MM.1S (cell line): ENCODE data around the gene ZNF891.

ENCODE experiments used
- DNase-seq: peaks from one replicate; pipeline ENCODE4 v3.0.0-alpha.2; 2015
- H2AFZ ChIP-seq: fragments of 300-600 bp; sonication (generic); 2 replicates; pipeline ENCODE4 v1.6.0; 2016; ENCODE audit warnings: antibody characterized with exemption, low read length
- H3F3A ChIP-seq: fragments of 300-600 bp; sonication (generic); 2 replicates; pipeline ENCODE4 v1.6.1; 2016; ENCODE audit warnings: mild to moderate bottlenecking, antibody characterized with exemption, low read length, moderate library complexity, mixed read lengths; ENCODE audit not compliant: insufficient read depth
- H3K27ac ChIP-seq: fragments of 300-600 bp; sonication (generic); 2 replicates; pipeline ENCODE4 v1.5.1; 2016; ENCODE audit warnings: mild to moderate bottlenecking, low read length
- H3K27me3 ChIP-seq: fragments of 300-600 bp; sonication (generic); replicated peaks from 2 replicates; pipeline ENCODE4 v1.6.0; 2016; ENCODE audit warnings: low read length; ENCODE audit not compliant: insufficient read depth
- H3K36me3 ChIP-seq: fragments of 300-600 bp; sonication (generic); replicated peaks from 2 replicates; pipeline ENCODE4 v1.6.1; 2016; ENCODE audit warnings: mild to moderate bottlenecking, low read length, mixed read lengths; ENCODE audit not compliant: insufficient read depth
- H3K4me1 ChIP-seq: fragments of 300-600 bp; sonication (generic); 2 replicates; pipeline ENCODE4 v1.6.1; 2016; ENCODE audit warnings: low read length, mixed read lengths
- H3K4me2 ChIP-seq: fragments of 300-600 bp; sonication (generic); 2 replicates; pipeline ENCODE4 v1.6.0; 2016; ENCODE audit warnings: low read depth, low read length
- H3K4me3 ChIP-seq: fragments of 300-600 bp; sonication (generic); 2 replicates; pipeline ENCODE4 v1.5.1; 2016; ENCODE audit warnings: low read length, mixed read lengths
- H3K79me2 ChIP-seq: fragments of 300-600 bp; sonication (generic); 2 replicates; pipeline ENCODE4 v1.6.1; 2016; ENCODE audit warnings: mixed run types, low read length, mixed read lengths
- H3K9ac ChIP-seq: fragments of 300-600 bp; sonication (generic); 2 replicates; pipeline ENCODE4 v1.6.1; 2016; ENCODE audit warnings: low read length, mixed read lengths
- H3K9me2 ChIP-seq: fragments of 300-600 bp; sonication (generic); replicated peaks from 2 replicates; pipeline ENCODE4 v1.6.1; 2016; ENCODE audit warnings: mild to moderate bottlenecking, low read length, mixed read lengths; ENCODE audit not compliant: insufficient read depth
- H3K9me3 ChIP-seq: fragments of 300-600 bp; sonication (generic); replicated peaks from 2 replicates; pipeline ENCODE4 v1.6.1; 2016; ENCODE audit warnings: mild to moderate bottlenecking, low read length, mixed read lengths; ENCODE audit not compliant: insufficient read depth
- H4K20me1 ChIP-seq: fragments of 300-600 bp; sonication (generic); 2 replicates; pipeline ENCODE4 v1.6.1; 2016; ENCODE audit warnings: mild to moderate bottlenecking, low read length, moderate library complexity, mixed read lengths; ENCODE audit not compliant: insufficient read depth
- EZH2 ChIP-seq: fragments of 300-600 bp; sonication (generic); optimal IDR thresholded peaks from 2 replicates; pipeline ENCODE3; 2017; ENCODE audit warnings: low read depth, mild to moderate bottlenecking, antibody characterized with exemption, low read length, mixed read lengths
- EZH2phosphoT487 ChIP-seq: fragments of 300-600 bp; sonication (generic); IDR thresholded peaks from 2 replicates; pipeline ENCODE4 v1.6.1; 2018; ENCODE audit warnings: antibody characterized with exemption, low read length
- TF ChIP-seq, protein P1 (sequence below): fragments of 300-600 bp; sonication (generic); IDR thresholded peaks from 2 replicates; pipeline ENCODE4 v1.5.1; 2016; ENCODE audit warnings: antibody characterized with exemption, low read length, mixed read lengths

ZNF891 gene

DNA sequence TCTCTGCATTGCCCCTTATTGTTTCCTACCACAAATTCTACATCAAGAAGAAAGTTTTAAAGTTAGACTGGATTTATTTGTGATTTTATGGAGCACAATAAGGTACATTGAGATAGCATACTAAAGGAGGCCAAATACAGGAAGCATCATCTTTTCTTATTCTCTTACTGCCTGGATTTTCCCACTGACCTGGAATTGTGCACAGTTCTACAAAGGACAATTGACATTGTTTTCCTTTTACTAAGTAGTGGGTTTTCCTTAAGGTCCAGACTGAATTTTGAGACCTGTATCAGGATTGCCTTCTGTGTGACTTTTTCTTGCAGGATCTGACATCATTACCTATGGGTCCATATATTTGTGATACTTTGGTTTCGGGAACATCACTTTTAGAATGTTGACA is 68.1 kb downstream of the ZNF891 start:
- no peak for DNase-seq
- Histone ChIP-seq H3K4me2 (no peak overlapping the region), H3K4me1 (no peaks in the 10 kb centered on the region), H3K27ac (no peak overlapping the region), H4K20me1 (no peaks in the 10 kb centered on the region), H3K79me2 (no peaks in the 10 kb centered on the region), H3K9me2 (no peaks in the 10 kb centered on the region), H3F3A (no peaks in the 10 kb centered on the region), H3K9me3 (no peaks in the 10 kb centered on the region), H3K9ac (no peak overlapping the region), H2AFZ (no peak overlapping the region), H3K36me3 (no peaks in the 10 kb centered on the region), H3K27me3 (no peaks in the 10 kb centered on the region), H3K4me3 (no peak overlapping the region)
- TF ChIP-seq EZH2phosphoT487 (no peak), EZH2 (no peak)
- TF ChIP-seq, protein P1, sequence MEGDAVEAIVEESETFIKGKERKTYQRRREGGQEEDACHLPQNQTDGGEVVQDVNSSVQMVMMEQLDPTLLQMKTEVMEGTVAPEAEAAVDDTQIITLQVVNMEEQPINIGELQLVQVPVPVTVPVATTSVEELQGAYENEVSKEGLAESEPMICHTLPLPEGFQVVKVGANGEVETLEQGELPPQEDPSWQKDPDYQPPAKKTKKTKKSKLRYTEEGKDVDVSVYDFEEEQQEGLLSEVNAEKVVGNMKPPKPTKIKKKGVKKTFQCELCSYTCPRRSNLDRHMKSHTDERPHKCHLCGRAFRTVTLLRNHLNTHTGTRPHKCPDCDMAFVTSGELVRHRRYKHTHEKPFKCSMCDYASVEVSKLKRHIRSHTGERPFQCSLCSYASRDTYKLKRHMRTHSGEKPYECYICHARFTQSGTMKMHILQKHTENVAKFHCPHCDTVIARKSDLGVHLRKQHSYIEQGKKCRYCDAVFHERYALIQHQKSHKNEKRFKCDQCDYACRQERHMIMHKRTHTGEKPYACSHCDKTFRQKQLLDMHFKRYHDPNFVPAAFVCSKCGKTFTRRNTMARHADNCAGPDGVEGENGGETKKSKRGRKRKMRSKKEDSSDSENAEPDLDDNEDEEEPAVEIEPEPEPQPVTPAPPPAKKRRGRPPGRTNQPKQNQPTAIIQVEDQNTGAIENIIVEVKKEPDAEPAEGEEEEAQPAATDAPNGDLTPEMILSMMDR, result no peak

DNA sequence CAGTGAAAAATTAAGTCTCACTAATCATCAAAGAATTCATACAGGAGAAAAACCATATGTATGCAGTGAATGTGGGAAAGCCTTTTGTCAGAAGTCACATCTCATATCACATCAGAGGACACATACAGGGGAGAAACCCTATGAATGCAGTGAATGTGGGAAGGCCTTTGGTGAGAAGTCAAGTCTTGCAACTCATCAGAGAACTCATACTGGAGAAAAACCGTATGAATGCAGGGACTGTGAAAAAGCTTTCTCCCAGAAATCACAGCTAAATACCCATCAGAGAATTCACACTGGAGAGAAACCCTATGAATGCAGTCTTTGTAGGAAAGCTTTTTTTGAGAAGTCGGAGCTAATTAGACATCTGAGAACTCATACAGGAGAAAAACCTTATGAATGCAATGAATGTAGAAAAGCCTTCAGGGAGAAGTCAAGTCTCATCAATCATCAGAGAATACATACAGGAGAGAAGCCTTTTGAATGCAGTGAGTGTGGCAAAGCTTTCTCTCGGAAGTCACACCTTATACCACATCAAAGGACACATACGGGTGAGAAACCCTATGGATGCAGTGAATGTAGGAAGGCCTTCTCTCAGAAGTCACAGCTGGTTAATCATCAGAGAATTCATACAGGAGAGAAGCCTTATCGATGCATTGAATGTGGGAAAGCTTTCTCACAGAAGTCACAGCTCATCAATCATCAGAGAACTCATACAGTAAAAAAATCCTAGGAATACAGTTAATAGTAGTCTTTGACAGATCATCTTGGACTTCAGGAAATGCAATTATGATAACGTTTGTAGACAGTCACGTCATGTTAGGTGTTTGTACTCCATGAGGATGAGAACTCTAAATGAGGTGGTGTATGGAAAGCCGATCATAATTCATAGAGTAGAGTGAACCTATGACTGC is 71.6 kb downstream of the ZNF891 start:
- H3F3A ChIP-seq, result no peaks in the 10 kb centered on the region
- H3K27ac ChIP-seq, result no peak overlapping the region
- no peak overlapping the region for H2AFZ ChIP-seq
- no peak overlapping the region for H3K4me3 ChIP-seq
- DNase-seq, result no peak
- no peaks in the 10 kb centered on the region for H3K27me3 ChIP-seq
- no peaks in the 10 kb centered on the region for H3K4me1 ChIP-seq
- H3K36me3 ChIP-seq, result no peaks in the 10 kb centered on the region
- no peak overlapping the region for H3K9ac ChIP-seq
- H3K9me3 ChIP-seq, result no peaks in the 10 kb centered on the region
- H3K4me2 ChIP-seq, result no peak overlapping the region
- H4K20me1 ChIP-seq, result no peaks in the 10 kb centered on the region
- no peaks in the 10 kb centered on the region for H3K79me2 ChIP-seq
- TF ChIP-seq, protein P1, result no peak
- TF ChIP-seq EZH2 (no peak), EZH2phosphoT487 (no peak)
- no peaks in the 10 kb centered on the region for H3K9me2 ChIP-seq

DNA sequence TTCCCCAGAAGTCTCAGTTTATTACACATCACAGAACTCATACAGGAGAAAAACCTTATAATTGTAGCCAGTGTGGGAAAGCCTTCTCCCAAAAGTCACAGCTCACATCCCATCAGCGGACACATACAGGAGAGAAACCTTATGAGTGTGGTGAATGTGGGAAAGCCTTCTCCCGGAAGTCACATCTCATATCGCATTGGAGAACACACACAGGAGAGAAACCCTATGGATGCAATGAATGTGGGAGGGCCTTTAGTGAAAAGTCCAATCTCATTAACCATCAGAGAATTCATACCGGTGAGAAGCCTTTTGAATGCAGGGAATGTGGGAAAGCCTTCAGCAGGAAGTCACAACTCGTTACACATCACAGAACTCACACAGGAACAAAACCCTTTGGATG is 72.6 kb downstream of the ZNF891 start:
- DNase-seq, result no peak
- TF ChIP-seq EZH2phosphoT487 (no peak), EZH2 (no peak)
- no peaks in the 10 kb centered on the region for H3K27me3 ChIP-seq
- no peaks in the 10 kb centered on the region for H3K36me3 ChIP-seq
- no peaks in the 10 kb centered on the region for H3K4me1 ChIP-seq
- H3F3A ChIP-seq, result no peaks in the 10 kb centered on the region
- H3K9me3 ChIP-seq, result no peaks in the 10 kb centered on the region
- H4K20me1 ChIP-seq, result no peaks in the 10 kb centered on the region
- H2AFZ ChIP-seq, result no peak overlapping the region
- H3K4me3 ChIP-seq, result no peak overlapping the region
- no peaks in the 10 kb centered on the region for H3K79me2 ChIP-seq
- no peak overlapping the region for H3K9ac ChIP-seq
- no peaks in the 10 kb centered on the region for H3K9me2 ChIP-seq
- H3K4me2 ChIP-seq, result no peak overlapping the region
- H3K27ac ChIP-seq, result no peak overlapping the region
